Thoracic aorta (tissue), 2 donors: Measurements from ENCODE around the gene FURIN. TPM values are rescaled to one million over a fixed set of nuclear protein-coding genes. Genes with fewer than 3 reads are reported as not detected.

Experiments
- ATAC-seq: fragments of 150-250 bp; one replicate; pipeline ENCODE4 v1.8.0; 2017; ENCODE audit warnings: low read depth; ENCODE audit not compliant: insufficient number of reproducible peaks, low FRiP score
- DNase-seq: peaks from one replicate; pipeline ENCODE4 v3.0.0-alpha.2; 2020; ENCODE audit warnings: low spot score
- H3K27ac ChIP-seq, 2 donors: fragments of 200-600 bp; sonication (generic); 1 replicate in 1 of 2; 2 replicates in 1 of 2; pipeline ENCODE4 v1.5.1; 2016; ENCODE audit warnings: mild to moderate bottlenecking in 2 of 2, moderate library complexity in 2 of 2
- H3K27me3 ChIP-seq: fragments of 200-600 bp; sonication (generic); replicated peaks from 2 replicates; pipeline ENCODE4 v1.6.0; 2016; ENCODE audit warnings: mild to moderate bottlenecking; ENCODE audit not compliant: insufficient read depth
- H3K36me3 ChIP-seq: fragments of 200-600 bp; sonication (generic); one replicate; pipeline ENCODE4 v1.5.1; 2016
- H3K4me1 ChIP-seq, 2 donors: fragments of 200-600 bp; sonication (generic); 1 replicate in 1 of 2; 2 replicates in 1 of 2; pipeline versions ENCODE4 v1.5.1 to v1.6.0; 2016; ENCODE audit warnings: low read depth in 2 of 2, mild to moderate bottlenecking in 1 of 2; ENCODE audit not compliant: control insufficient read depth in 1 of 2
- H3K4me3 ChIP-seq: fragments of 200-600 bp; sonication (generic); 2 replicates; pipeline ENCODE4 v1.5.1; 2016; ENCODE audit warnings: mild to moderate bottlenecking
- H3K9me3 ChIP-seq: fragments of 200-600 bp; sonication (generic); 2 replicates; pipeline ENCODE4 v1.5.1; 2016
- CTCF ChIP-seq: fragments of 200-600 bp; sonication (generic); IDR thresholded peaks from one replicate; pipeline ENCODE4 v1.5.1; 2019; ENCODE audit warnings: antibody characterized with exemption
- total RNA-seq, 2 donors: library from RNA; depleted of rRNA; stranded (reverse); fragments of >200 nt; gene quantifications; one replicate each; pipeline versions ENCODE4 v1.1.0 to v1.2.3, GENCODE V29; 2016

FURIN gene
- total RNA-seq, 2 donors from 2014 or later = 78.4 to 89.7 TPM

GRCh38 chr15:90878660-90879059 is 10.3 kb downstream of the FURIN start:
- Histone ChIP-seq H3K27me3 (no peaks in the 10 kb centered on the region), H3K4me3 (no peak overlapping the region), H3K27ac (no peak overlapping the region), H3K36me3 (peaks cover 62% of the 10 kb centered on the region), H3K9me3 (no peaks in the 10 kb centered on the region), H3K4me1 (peaks cover 15 to 16% of the 10 kb centered on the region in 2 donors)
- ATAC-seq = no peak
- DNase-seq = no peak
- no peak for TF ChIP-seq CTCF

GRCh38 chr15:90879730-90880366 is 11.5 kb downstream of the FURIN start:
- DNase-seq (no peak), ATAC-seq (no peak)
- H3K4me1 ChIP-seq = peaks cover 14 to 17% of the 10 kb centered on the region in 2 donors
- H3K4me3 ChIP-seq = no peak overlapping the region
- TF ChIP-seq CTCF = no peak
- no peaks in the 10 kb centered on the region for H3K27me3 ChIP-seq
- peaks cover 62% of the 10 kb centered on the region for H3K36me3 ChIP-seq
- H3K9me3 ChIP-seq = no peaks in the 10 kb centered on the region
- H3K27ac ChIP-seq = no peak overlapping the region

- peaks cover 61% of the 10 kb centered on the region for H3K36me3 ChIP-seq
These were observed 12.2 kb downstream of the FURIN start for GRCh38 chr15:90880381-90881145.

GRCh38 chr15:90881181-90881977 is 13.0 kb downstream of the FURIN start:
- peaks cover 27 to 32% of the 10 kb centered on the region in 2 donors for H3K4me1 ChIP-seq
- H3K9me3 ChIP-seq = no peaks in the 10 kb centered on the region
- DNase-seq (no peak), ATAC-seq (no peak)
- peaks cover 54% of the 10 kb centered on the region for H3K36me3 ChIP-seq
- no peak overlapping the region for H3K27ac ChIP-seq
- no peak overlapping the region for H3K4me3 ChIP-seq
- no peaks in the 10 kb centered on the region for H3K27me3 ChIP-seq
- no peak for TF ChIP-seq CTCF

More at GRCh38 chr15:90880381-90881145, 12.2 kb downstream of the FURIN start:
- Histone ChIP-seq H3K27ac (no peak overlapping the region), H3K9me3 (no peaks in the 10 kb centered on the region), H3K27me3 (no peaks in the 10 kb centered on the region), H3K4me1 (peaks cover 20 to 25% of the 10 kb centered on the region in 2 donors), H3K4me3 (no peak overlapping the region)
- ATAC-seq (no peak), DNase-seq (no peak)
- TF ChIP-seq CTCF = no peak
